Subcutaneous abdominal adipose tissue (tissue), 5 donors: ENCODE data around the gene TSC22D1.
A peak's percentile ranks its signal among the peaks of the same experiment; 100 is the strongest.

Experiments used
- H3K27ac ChIP-seq: one replicate; pipeline ENCODE4 v1.7.0; 2013; ENCODE audit warnings: low read depth, mild to moderate bottlenecking, inconsistent platforms, low read length, moderate library complexity
- H3K27me3 ChIP-seq, 5 donors: one replicate each; pipeline ENCODE4 v1.7.0; 2013; ENCODE audit warnings: low read length in 5 of 5, inconsistent platforms in 1 of 5; ENCODE audit not compliant: control insufficient read depth in 5 of 5, insufficient read depth in 4 of 5
- H3K36me3 ChIP-seq, 5 donors: one replicate each; pipeline ENCODE4 v1.7.0; 2013; ENCODE audit warnings: low read length in 5 of 5; ENCODE audit not compliant: control insufficient read depth in 5 of 5, insufficient read depth in 5 of 5
- H3K4me1 ChIP-seq, 5 donors: one replicate each; pipeline ENCODE4 v1.7.0; 2013; ENCODE audit warnings: low read length in 5 of 5, mild to moderate bottlenecking in 3 of 5, moderate library complexity in 1 of 5; ENCODE audit not compliant: control insufficient read depth in 5 of 5, insufficient read depth in 5 of 5
- H3K4me3 ChIP-seq, 5 donors: one replicate each; pipeline ENCODE4 v1.7.0; 2013; ENCODE audit warnings: low read length in 5 of 5, low read depth in 1 of 5
- H3K9ac ChIP-seq, 5 donors: one replicate each; pipeline ENCODE4 v1.7.0; 2013; ENCODE audit warnings: low read length in 5 of 5, mild to moderate bottlenecking in 4 of 5, moderate library complexity in 3 of 5
- H3K9me3 ChIP-seq, 5 donors: one replicate each; pipeline ENCODE4 v1.7.0; 2013; ENCODE audit warnings: low read length in 5 of 5; ENCODE audit not compliant: control insufficient read depth in 5 of 5
- donor health status: healthy.
- donor health status: healthy.
- donor health status: healthy.
- donor health status: healthy.
- donor health status: healthy.

Gene TSC22D1

DNA sequence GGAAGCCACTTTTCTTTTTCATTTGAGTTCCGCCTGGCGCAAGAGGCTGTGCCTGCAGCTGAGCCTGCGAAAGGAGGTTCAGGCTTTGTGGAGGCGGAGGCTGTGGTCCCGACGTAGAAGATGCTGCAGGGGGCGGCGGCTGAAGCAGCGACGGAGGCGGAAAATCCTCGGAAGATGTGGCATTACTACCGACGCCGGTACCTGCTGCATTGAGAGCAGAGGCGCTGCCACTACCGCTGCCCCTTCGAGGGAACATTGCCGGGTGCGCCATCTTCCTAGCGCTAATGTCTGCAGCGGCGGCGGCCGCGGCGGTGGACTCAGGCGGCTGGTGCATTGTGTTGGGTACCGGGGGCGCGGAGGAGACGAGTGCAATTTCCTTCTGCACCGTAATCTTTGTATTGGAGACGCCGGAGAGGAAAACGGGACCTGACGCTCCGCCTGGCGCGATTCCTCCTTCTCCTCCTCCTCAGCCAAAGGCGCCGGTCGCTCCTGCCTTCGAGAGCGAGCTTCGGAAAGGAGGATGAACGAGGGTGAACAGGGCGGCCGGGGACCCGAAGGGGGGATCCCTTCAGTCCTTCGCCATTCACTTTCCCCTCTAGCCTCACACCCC lies at the start of gene TSC22D1:
TSS of gene TSC22D1 (minus strand) at position 590 of the 610 bp plus-strand sequence. CDS start at position 334, 256 bp downstream.
- H3K27ac ChIP-seq, result peak within 1 kb of the TSS; percentile 82
- peaks cover 5 to 36% (median 28%) of the 10 kb centered on the region in 5 donors for H3K4me1 ChIP-seq
- H3K4me3 ChIP-seq, result peak within 1 kb of the TSS; percentile 81 to 88 (median 81)

DNA sequence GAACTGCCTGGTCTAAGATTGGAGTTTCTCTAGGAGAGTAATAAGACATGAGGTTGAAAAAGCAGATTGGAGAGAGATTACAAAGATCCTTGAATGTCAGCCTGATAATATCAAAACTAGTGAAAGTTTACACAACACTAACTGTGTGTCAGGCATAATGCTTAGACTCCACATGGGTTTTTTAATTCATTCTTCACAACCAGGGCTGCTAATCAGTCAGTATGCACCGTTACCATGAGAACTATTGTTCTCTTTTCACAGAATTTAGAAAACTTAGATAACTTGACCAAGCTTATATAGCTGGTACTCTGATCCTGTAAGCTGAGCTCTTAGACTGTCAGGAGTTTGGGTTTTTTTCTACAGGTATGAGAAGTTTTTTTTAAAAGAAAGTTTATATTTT lies 46.6 kb upstream of the TSC22D1 start:
- Histone ChIP-seq H3K27me3 (no peaks in the 10 kb centered on the region), H3K4me1 (no peaks in the 10 kb centered on the region), H3K27ac (no peak overlapping the region), H3K9me3 (no peaks in the 10 kb centered on the region), H3K36me3 (no peaks in the 10 kb centered on the region), H3K4me3 (no peak overlapping the region), H3K9ac (no peak overlapping the region)

More for the DNA sequence above, at the start of gene TSC22D1:
- H3K36me3 ChIP-seq, result no peaks in the 10 kb centered on the region
- H3K9ac ChIP-seq, result peak within 1 kb of the TSS in 4 of 5 donors; percentile 64 to 83 (median 72)
- H3K27me3 ChIP-seq, result no peaks in the 10 kb centered on the region
- no peaks in the 10 kb centered on the region for H3K9me3 ChIP-seq

DNA sequence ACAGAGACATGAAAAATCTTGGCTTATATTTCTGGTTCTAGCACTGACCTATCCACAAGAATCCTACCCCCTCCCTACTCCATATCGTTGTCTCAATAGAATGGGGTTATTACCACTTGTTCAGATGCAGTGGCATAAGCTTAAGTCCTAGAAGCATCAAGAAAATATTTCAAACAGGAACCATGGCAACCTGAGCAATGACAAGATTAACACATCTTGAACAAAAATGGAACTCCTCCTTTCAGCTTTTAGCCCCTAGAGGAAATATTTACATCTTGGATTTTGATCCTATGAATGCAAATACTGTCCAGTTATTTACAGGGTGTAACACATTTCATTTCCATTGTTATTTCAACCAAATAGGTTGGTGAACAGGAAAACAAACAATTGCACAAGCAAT lies 46.1 kb upstream of the TSC22D1 start:
- H3K9ac ChIP-seq, result no peak overlapping the region
- no peaks in the 10 kb centered on the region for H3K36me3 ChIP-seq
- no peak overlapping the region for H3K4me3 ChIP-seq
- H3K4me1 ChIP-seq, result no peaks in the 10 kb centered on the region
- H3K27me3 ChIP-seq, result no peaks in the 10 kb centered on the region
- no peak overlapping the region for H3K27ac ChIP-seq
- H3K9me3 ChIP-seq, result no peaks in the 10 kb centered on the region

DNA sequence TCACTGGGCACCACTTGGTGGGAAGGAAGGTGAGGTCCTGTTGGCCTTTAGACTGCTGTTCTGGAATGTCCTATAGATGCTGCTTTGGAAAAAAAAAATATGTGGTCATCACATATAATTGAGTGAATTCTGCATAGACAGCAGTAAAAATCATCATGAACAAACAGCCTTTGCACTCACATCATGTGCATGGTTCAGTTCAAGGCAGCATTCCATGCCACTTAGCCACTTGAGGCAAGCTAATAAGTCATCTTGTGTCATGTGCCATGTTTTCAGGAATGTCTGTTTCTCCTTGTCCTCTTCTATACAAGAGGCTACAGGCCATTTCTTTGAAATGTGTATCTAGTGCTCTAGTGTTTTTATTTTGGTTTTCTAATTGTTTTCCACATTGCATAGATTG lies 43.9 kb upstream of the TSC22D1 start:
- Histone ChIP-seq H3K36me3 (no peaks in the 10 kb centered on the region), H3K27ac (no peak overlapping the region), H3K4me1 (no peaks in the 10 kb centered on the region), H3K9me3 (no peaks in the 10 kb centered on the region), H3K4me3 (no peak overlapping the region), H3K27me3 (no peaks in the 10 kb centered on the region), H3K9ac (no peak overlapping the region)

DNA sequence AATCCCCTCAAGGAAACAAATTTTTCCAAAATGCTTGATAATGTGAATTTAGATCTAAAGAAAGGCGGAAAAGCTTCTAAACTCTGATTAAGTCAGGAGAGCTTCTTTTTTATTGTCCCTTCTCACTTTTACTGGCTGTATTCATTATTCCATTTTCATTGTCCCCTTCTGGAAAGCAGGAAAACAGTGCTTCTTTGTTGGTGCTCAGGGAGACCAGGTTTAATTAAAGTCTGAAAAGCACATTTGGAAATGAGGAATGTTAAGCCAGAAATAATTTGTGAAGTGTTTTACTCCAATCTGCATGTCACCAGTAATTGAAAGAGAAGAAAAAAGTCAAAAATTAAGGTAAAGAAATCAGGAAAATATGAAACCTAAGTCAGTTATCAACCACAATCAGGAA lies 43.5 kb upstream of the TSC22D1 start:
- no peaks in the 10 kb centered on the region for H3K36me3 ChIP-seq
- H3K27me3 ChIP-seq, result no peaks in the 10 kb centered on the region
- no peaks in the 10 kb centered on the region for H3K9me3 ChIP-seq
- H3K4me3 ChIP-seq, result no peak overlapping the region
- no peak overlapping the region for H3K27ac ChIP-seq
- H3K9ac ChIP-seq, result no peak overlapping the region
- no peaks in the 10 kb centered on the region for H3K4me1 ChIP-seq

DNA sequence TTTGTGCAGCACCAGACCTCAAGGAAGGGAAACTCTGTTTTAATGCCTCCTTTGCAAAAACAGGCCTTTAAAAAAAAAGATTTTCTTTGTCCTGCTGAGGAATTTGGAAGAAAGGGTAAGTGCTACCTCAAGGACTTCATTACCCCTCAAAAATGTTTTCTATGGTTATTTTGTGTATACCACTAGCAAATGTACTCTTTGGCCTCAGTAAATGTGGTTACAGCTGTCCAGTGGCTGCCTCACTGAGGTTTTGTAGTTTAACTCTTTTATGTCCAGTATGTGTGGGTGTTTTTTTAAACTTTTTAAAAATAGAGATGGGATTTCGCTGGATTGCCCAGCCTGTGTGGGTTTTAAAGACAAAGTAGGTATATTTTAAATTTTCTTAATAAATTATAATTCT lies 42.2 kb upstream of the TSC22D1 start:
- Histone ChIP-seq H3K9ac (no peak overlapping the region), H3K27me3 (no peaks in the 10 kb centered on the region), H3K27ac (no peak overlapping the region), H3K9me3 (no peaks in the 10 kb centered on the region), H3K4me3 (no peak overlapping the region), H3K36me3 (no peaks in the 10 kb centered on the region), H3K4me1 (no peaks in the 10 kb centered on the region)

DNA sequence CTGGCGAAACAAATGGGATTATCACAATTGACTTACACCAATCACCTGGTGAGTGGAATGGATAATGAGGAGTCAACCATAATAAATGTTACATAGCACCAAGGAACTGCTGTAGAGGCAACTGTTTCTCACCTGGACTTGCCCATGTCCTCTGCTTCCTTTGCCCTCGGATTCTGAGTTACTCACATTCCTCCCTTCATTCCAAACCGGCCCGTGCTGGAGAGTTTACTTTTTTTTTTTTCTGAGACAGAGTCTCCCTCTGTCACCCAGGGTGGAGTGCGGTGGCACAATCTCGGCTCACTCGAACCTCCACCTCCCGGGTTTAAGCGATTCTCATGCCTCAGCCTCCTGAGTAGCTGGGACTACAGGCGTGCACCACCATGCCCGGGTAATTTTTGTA lies 41.5 kb upstream of the TSC22D1 start:
- no peaks in the 10 kb centered on the region for H3K9me3 ChIP-seq
- no peak overlapping the region for H3K4me3 ChIP-seq
- no peak overlapping the region for H3K27ac ChIP-seq
- no peaks in the 10 kb centered on the region for H3K36me3 ChIP-seq
- no peaks in the 10 kb centered on the region for H3K27me3 ChIP-seq
- no peaks in the 10 kb centered on the region for H3K4me1 ChIP-seq
- no peak overlapping the region for H3K9ac ChIP-seq

DNA sequence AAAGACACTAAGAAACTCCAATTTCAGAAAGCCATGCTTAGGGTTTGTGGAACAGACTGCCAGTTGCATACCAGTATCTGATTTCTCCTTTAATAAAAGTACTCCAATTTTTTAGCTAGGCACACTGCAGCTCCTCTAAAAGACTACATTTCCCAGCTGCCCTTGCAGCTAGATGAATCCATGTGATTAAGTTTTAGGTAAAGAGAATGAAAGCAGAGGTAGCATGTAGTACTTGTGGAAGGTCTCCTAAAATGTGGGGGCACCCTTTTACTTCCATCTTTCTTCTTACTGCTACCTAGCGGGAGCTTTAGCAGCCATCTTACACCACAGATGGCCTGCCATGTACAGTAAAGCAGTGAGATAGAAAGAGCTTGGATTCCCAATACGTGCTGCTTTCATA lies 33.0 kb upstream of the TSC22D1 start:
- no peak overlapping the region for H3K4me3 ChIP-seq
- H3K27me3 ChIP-seq, result no peaks in the 10 kb centered on the region
- no peaks in the 10 kb centered on the region for H3K36me3 ChIP-seq
- H3K9ac ChIP-seq, result no peak overlapping the region
- no peak overlapping the region for H3K27ac ChIP-seq
- peaks cover 0 to 15% (median 8%) of the 10 kb centered on the region in 5 donors for H3K4me1 ChIP-seq
- peaks cover 0 to 12% (median 0%) of the 10 kb centered on the region in 5 donors for H3K9me3 ChIP-seq

DNA sequence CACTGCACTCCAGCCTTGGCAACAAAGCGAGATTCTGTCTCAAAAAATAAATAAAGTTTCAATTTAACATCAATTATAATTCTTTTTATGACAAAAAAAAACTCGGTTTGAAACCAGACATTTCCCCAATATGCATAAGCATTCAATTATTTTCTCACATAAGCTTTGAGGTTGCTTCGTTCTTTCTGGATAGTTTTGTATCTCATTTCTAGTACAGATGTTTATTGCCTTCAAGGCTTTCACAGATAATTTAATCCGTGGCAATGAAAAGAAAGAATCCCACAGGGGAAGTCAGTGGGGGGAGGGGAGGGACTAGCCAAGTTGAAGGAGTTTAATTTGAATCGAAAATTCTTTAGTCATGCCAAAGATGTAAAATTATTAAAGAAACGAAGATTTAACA lies 29.6 kb upstream of the TSC22D1 start:
- Histone ChIP-seq H3K9ac (no peak overlapping the region), H3K27me3 (no peaks in the 10 kb centered on the region), H3K4me1 (peaks cover 0 to 15% (median 8%) of the 10 kb centered on the region in 5 donors), H3K36me3 (no peaks in the 10 kb centered on the region), H3K9me3 (peaks cover 0 to 5% (median 0%) of the 10 kb centered on the region in 5 donors), H3K27ac (no peak overlapping the region), H3K4me3 (no peak overlapping the region)

DNA sequence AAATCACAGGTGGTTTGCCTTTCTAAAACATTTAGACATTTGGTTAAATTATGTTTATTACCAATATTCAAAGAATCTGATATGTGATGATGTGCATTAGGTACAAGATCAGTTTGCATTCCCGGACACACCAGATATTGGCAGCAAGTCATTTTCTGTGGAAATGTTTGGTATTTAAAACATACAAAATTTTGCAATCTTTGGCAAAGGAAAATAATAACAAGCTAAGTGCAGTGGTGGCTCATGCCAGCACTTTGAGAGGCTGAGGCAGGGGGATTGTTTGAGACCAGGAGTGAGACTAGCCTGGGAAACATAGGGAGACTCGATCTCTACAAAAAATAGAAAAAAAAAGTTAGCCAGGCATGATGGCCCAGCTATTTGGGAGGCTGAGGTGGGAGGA lies 29.1 kb upstream of the TSC22D1 start:
- H3K9ac ChIP-seq, result no peak overlapping the region
- peaks cover 0 to under 1% (median 0%) of the 10 kb centered on the region in 5 donors for H3K9me3 ChIP-seq
- H3K27ac ChIP-seq, result no peak overlapping the region
- H3K4me3 ChIP-seq, result no peak overlapping the region
- no peaks in the 10 kb centered on the region for H3K27me3 ChIP-seq
- peaks cover 0 to 15% (median 8%) of the 10 kb centered on the region in 5 donors for H3K4me1 ChIP-seq
- no peaks in the 10 kb centered on the region for H3K36me3 ChIP-seq
